A673 (cell line): Measurements from ENCODE around the gene PLPP1.

Experiments
- EZH2 ChIP-seq: fragments of 200-600 bp; sonication (generic); IDR thresholded peaks from 2 replicates; pipeline ENCODE4 v1.6.1; 2017; ENCODE audit warnings: borderline replicate concordance, low read depth, mild to moderate bottlenecking, mixed read lengths, antibody characterized with exemption, low read length; ENCODE audit not compliant: poor library complexity, severe bottlenecking
- TF ChIP-seq, protein P1 (sequence below): fragments of 300-800, 200-600 bp; sonication (generic); conservative IDR thresholded peaks from 2 replicates; pipeline ENCODE4 v1.5.1; 2017; ENCODE audit warnings: low read depth, mild to moderate bottlenecking, antibody characterized with exemption, low read length, moderate library complexity, mixed read lengths

DNA sequence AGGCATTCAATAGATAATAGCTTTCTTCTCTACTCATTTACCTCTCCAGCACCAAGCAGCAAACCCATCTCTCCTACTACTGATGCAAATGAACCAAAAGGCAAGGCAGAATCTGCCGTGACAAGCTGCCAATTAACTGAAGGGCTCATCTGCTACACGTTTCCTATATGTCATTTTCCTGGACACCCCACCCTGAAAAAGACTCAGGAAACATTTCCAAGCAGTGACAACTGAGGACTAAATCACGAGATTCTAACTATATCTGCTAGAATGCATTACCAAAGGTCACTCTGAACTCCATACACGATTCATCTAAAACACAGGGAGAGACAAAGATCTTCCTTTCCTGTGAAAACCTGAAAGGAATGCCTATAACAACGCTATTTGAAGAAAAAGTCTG lies 12.9 kb downstream of the PLPP1 start:
- TF ChIP-seq, protein P1, sequence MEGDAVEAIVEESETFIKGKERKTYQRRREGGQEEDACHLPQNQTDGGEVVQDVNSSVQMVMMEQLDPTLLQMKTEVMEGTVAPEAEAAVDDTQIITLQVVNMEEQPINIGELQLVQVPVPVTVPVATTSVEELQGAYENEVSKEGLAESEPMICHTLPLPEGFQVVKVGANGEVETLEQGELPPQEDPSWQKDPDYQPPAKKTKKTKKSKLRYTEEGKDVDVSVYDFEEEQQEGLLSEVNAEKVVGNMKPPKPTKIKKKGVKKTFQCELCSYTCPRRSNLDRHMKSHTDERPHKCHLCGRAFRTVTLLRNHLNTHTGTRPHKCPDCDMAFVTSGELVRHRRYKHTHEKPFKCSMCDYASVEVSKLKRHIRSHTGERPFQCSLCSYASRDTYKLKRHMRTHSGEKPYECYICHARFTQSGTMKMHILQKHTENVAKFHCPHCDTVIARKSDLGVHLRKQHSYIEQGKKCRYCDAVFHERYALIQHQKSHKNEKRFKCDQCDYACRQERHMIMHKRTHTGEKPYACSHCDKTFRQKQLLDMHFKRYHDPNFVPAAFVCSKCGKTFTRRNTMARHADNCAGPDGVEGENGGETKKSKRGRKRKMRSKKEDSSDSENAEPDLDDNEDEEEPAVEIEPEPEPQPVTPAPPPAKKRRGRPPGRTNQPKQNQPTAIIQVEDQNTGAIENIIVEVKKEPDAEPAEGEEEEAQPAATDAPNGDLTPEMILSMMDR = no peak
- TF ChIP-seq EZH2 = no peak
